HCT116 (cell line): ENCODE results near the gene HDGFL1. TPM values are rescaled to one million over a fixed set of nuclear protein-coding genes. Genes with fewer than 3 reads are reported as not detected.

Experiments
- ATAC-seq: fragments of 200-7000 bp; cut with Tn5 transposase; 2 replicates; pipeline ENCODE4 v1.9.1; 2020; ENCODE audit warnings: mild to moderate bottlenecking, moderate library complexity
- BruUV-seq: library from RNA; stranded (reverse); fragments of 400-500 nt; replicated peaks from 2 replicates; lab custom pipeline; 2021; lab: Mats Ljungman, UMichigan
- CTCF ChIA-PET: fragments of 300-600 bp; sonication (Branson Sonifier 250); formaldehyde crosslinking; loops from one replicate; lab custom pipeline; 2021; ENCODE audit warnings: antibody characterized with exemption; lab: Charles Lee
- POLR2A ChIA-PET: fragments of 300-600, 350-600 bp; sonication (Branson Sonifier 250); formaldehyde crosslinking; loops from one replicate; lab custom pipeline; 2021; ENCODE audit warnings: antibody characterized with exemption; lab: Charles Lee
- RAD21 ChIA-PET, 2 experiments: fragments of 300-600 bp; sonication (Branson Sonifier 250); formaldehyde crosslinking; loops; one replicate each; lab custom pipeline; 2023; ENCODE audit warnings: low total read pairs in 2 of 2; ENCODE audit not compliant: uncharacterized antibody in 2 of 2, unreplicated experiment in 2 of 2, low non-redundant PET in 1 of 2; lab: Charles Lee
- DNase-seq: peaks from one replicate; pipeline ENCODE4 v3.0.0-alpha.2; 2010; ENCODE audit warnings: low read depth, low spot score
- H2AFZ ChIP-seq: fragments of 200-600 bp; shearing (Covaris generic), sonication (generic); 2 replicates; pipeline ENCODE4 v1.6.1; 2017; ENCODE audit warnings: low read depth, mixed run types, mixed read lengths, antibody characterized with exemption, low read length; ENCODE audit not compliant: poor library complexity, severe bottlenecking
- H3K27ac ChIP-seq: 2 replicates; pipeline ENCODE4 v1.5.1; 2012; ENCODE audit warnings: low read depth, low read length
- H3K27me3 ChIP-seq: fragments of 200-600 bp; sonication (generic); 2 replicates; pipeline ENCODE4 v1.6.1; 2016; ENCODE audit warnings: mixed run types, low read length, mixed read lengths; ENCODE audit not compliant: insufficient read depth
- H3K36me3 ChIP-seq, 2 experiments: fragments of 200-500 bp in 1 of 2; fragments of 200-600 bp in 1 of 2; sonication (Bioruptor generic) in 1 of 2; sonication (generic) in 1 of 2; 2 replicates each; pipeline versions ENCODE4 v1.5.1 to v1.6.1; 2014 to 2016; ENCODE audit warnings: low read length in 2 of 2, inconsistent platforms in 1 of 2, mixed read lengths in 1 of 2, mixed run types in 1 of 2; ENCODE audit not compliant: insufficient read depth in 2 of 2, control insufficient read depth in 1 of 2
- H3K4me1 ChIP-seq, 2 experiments: fragments of 200-600 bp in 1 of 2; sonication (generic) in 1 of 2; 2 replicates each; pipeline versions ENCODE4 v1.5.1 to v1.6.1; 2012 to 2017; ENCODE audit warnings: low read length in 2 of 2, inconsistent platforms in 1 of 2, mild to moderate bottlenecking in 1 of 2, mixed read lengths in 1 of 2, mixed run types in 1 of 2, moderate library complexity in 1 of 2; ENCODE audit not compliant: insufficient read depth in 2 of 2, control insufficient read depth in 1 of 2
- H3K4me2 ChIP-seq: fragments of 200-600 bp; sonication (generic); 2 replicates; pipeline ENCODE4 v1.6.1; 2017; ENCODE audit warnings: mixed run types, low read length, mixed read lengths
- H3K4me3 ChIP-seq, 2 experiments: fragments of 200-600 bp in 1 of 2; sonication (generic) in 1 of 2; replicated peaks in 1 of 2; 2 replicates each; pipeline ENCODE4 v1.5.1; 2011 to 2016; ENCODE audit warnings: low read length in 2 of 2, control low read depth in 1 of 2, low read depth in 1 of 2, mild to moderate bottlenecking in 1 of 2, mixed read lengths in 1 of 2, mixed run types in 1 of 2
- H3K79me2 ChIP-seq: fragments of 200-600 bp; sonication (generic); 2 replicates; pipeline ENCODE4 v1.6.1; 2017; ENCODE audit warnings: mild to moderate bottlenecking, mixed run types, low read length, moderate library complexity, mixed read lengths; ENCODE audit not compliant: insufficient read depth
- H3K9ac ChIP-seq: fragments of 200-600 bp; sonication (generic); 2 replicates; pipeline ENCODE4 v1.6.1; 2016; ENCODE audit warnings: low read length, mixed read lengths
- H3K9me2 ChIP-seq: fragments of 200-600 bp; sonication (generic), shearing (Covaris generic); 2 replicates; pipeline ENCODE4 v1.6.1; 2017; ENCODE audit warnings: mixed run types, mild to moderate bottlenecking, moderate library complexity; ENCODE audit not compliant: insufficient read depth
- H3K9me3 ChIP-seq, 2 experiments: fragments of 200-500 bp in 1 of 2; fragments of 200-600 bp in 1 of 2; sonication (Bioruptor generic) in 1 of 2; sonication (generic) in 1 of 2; 2 replicates each; pipeline ENCODE4 v1.6.1; 2014 to 2017; ENCODE audit warnings: low read length in 2 of 2, mixed read lengths in 2 of 2, inconsistent platforms in 1 of 2, low read depth in 1 of 2, mild to moderate bottlenecking in 1 of 2, mixed run types in 1 of 2, moderate library complexity in 1 of 2; ENCODE audit not compliant: control insufficient read depth in 1 of 2, insufficient read depth in 1 of 2
- H4K20me1 ChIP-seq: fragments of 200-600 bp; sonication (generic), shearing (Covaris generic); 2 replicates; pipeline ENCODE4 v1.6.1; 2017; ENCODE audit warnings: mixed run types, mild to moderate bottlenecking, moderate library complexity; ENCODE audit not compliant: insufficient read depth
- CBX3 ChIP-seq: IDR thresholded peaks from 2 replicates; pipeline ENCODE4 v1.6.1; 2012; ENCODE audit warnings: low read depth
- CEBPB ChIP-seq: IDR thresholded peaks from 2 replicates; pipeline ENCODE4 v1.6.1; 2012; ENCODE audit warnings: low read depth
- EZH2phosphoT487 ChIP-seq: fragments of 200-600 bp; IDR thresholded peaks from 2 replicates; pipeline ENCODE4 v1.6.1; 2018; ENCODE audit warnings: antibody characterized with exemption, borderline replicate concordance
- FOSL1 ChIP-seq: IDR thresholded peaks from 2 replicates; pipeline ENCODE4 v1.6.1; 2012; ENCODE audit warnings: low read depth
- POLR2AphosphoS5 ChIP-seq: IDR thresholded peaks from 2 replicates; pipeline ENCODE4 v1.6.1; 2011; ENCODE audit warnings: mild to moderate bottlenecking, low read depth, low read length, moderate library complexity
- TCF7L2 ChIP-seq: IDR thresholded peaks from 2 replicates; pipeline ENCODE4 v1.7.0; 2011; ENCODE audit warnings: borderline replicate concordance, inconsistent platforms; ENCODE audit not compliant: insufficient read depth, insufficient read length; ENCODE audit errors: extremely low read depth
- YY1 ChIP-seq: IDR thresholded peaks from 2 replicates; pipeline ENCODE4 v1.6.1; 2011; ENCODE audit warnings: low read length, low read depth, moderate library complexity, mild to moderate bottlenecking; ENCODE audit not compliant: insufficient replicate concordance; ENCODE audit errors: extremely low read depth
- intact Hi-C: fragments of 100-400 bp; cut with micrococcal nuclease; formaldehyde crosslinking; loops from 2 replicates; pipeline ENCODE4 v1.10.0; 2022
- total RNA-seq: library from RNA; stranded (reverse); gene quantifications from one replicate; pipeline ENCODE4 v1.2.1, GENCODE V29; 2021; ENCODE audit not compliant: unreplicated experiment
- TF ChIP-seq, protein P1 (sequence below): IDR thresholded peaks from 2 replicates; pipeline ENCODE4 v1.6.1; 2012
- TF ChIP-seq, protein P2 (sequence below): IDR thresholded peaks from 2 replicates; pipeline ENCODE4 v1.6.1; 2012; ENCODE audit warnings: low read depth

Gene HDGFL1
- total RNA-seq, 1 experiment from 2014 or later, result not detected

DNA sequence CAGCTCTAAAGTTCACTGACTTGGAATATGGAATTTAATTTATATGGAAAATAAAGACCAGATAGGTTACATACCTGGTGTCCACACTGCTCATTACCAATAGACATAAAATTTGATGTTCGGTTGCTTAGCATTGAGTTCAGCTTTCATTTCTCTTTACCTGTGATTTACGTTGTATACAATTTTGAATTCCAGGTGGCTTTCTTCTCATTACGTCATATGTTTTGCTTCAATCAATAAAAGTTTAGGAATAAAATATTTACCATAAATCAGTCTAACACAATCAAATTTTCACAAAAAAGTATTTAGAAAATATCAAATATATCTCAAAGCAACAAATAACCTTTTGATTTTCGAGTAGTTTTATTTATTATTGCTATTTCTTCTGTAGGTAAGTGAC lies 40.8 kb downstream of the HDGFL1 start:
- no peaks in the 10 kb centered on the region for H3K79me2 ChIP-seq
- H3K27ac ChIP-seq, result no peak overlapping the region
- BruUV-seq, result no TSS peak
- POLR2A ChIA-PET, result no interaction called here
- H2AFZ ChIP-seq, result no peak overlapping the region
- H3K4me2 ChIP-seq, result no peak overlapping the region
- no peaks in the 10 kb centered on the region for H3K27me3 ChIP-seq
- H3K4me1 ChIP-seq, result no peaks in the 10 kb centered on the region
- TF ChIP-seq YY1, result no peak
- TF ChIP-seq EZH2phosphoT487, result no peak
- no peak for TF ChIP-seq FOSL1
- TF ChIP-seq, protein P1, sequence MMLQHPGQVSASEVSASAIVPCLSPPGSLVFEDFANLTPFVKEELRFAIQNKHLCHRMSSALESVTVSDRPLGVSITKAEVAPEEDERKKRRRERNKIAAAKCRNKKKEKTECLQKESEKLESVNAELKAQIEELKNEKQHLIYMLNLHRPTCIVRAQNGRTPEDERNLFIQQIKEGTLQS, result no peak
- no peak for TF ChIP-seq POLR2AphosphoS5
- TF ChIP-seq TCF7L2, result no peak
- no peak for TF ChIP-seq CEBPB
- TF ChIP-seq, protein P2, sequence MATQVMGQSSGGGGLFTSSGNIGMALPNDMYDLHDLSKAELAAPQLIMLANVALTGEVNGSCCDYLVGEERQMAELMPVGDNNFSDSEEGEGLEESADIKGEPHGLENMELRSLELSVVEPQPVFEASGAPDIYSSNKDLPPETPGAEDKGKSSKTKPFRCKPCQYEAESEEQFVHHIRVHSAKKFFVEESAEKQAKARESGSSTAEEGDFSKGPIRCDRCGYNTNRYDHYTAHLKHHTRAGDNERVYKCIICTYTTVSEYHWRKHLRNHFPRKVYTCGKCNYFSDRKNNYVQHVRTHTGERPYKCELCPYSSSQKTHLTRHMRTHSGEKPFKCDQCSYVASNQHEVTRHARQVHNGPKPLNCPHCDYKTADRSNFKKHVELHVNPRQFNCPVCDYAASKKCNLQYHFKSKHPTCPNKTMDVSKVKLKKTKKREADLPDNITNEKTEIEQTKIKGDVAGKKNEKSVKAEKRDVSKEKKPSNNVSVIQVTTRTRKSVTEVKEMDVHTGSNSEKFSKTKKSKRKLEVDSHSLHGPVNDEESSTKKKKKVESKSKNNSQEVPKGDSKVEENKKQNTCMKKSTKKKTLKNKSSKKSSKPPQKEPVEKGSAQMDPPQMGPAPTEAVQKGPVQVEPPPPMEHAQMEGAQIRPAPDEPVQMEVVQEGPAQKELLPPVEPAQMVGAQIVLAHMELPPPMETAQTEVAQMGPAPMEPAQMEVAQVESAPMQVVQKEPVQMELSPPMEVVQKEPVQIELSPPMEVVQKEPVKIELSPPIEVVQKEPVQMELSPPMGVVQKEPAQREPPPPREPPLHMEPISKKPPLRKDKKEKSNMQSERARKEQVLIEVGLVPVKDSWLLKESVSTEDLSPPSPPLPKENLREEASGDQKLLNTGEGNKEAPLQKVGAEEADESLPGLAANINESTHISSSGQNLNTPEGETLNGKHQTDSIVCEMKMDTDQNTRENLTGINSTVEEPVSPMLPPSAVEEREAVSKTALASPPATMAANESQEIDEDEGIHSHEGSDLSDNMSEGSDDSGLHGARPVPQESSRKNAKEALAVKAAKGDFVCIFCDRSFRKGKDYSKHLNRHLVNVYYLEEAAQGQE, result no peak
- TF ChIP-seq CBX3, result no peak
- TF ChIP-seq, all 23 proteins: peak for 0
- H4K20me1 ChIP-seq, result no peaks in the 10 kb centered on the region
- H3K4me3 ChIP-seq, result no peak overlapping the region
- intact Hi-C loops, result no loop called here
- ChIA-PET CTCF (no interaction called here), RAD21 (no interaction called here)
- H3K9ac ChIP-seq, result no peak overlapping the region
- no peak for ATAC-seq
- no peaks in the 10 kb centered on the region for H3K36me3 ChIP-seq
- no peaks in the 10 kb centered on the region for H3K9me2 ChIP-seq
- 0 out of 4 replicates have a peak, but pooled peaks cover 0 to 4% of the 10 kb centered on the region in 2 experiments for H3K9me3 ChIP-seq
- DNase-seq, result no peak
